ENCODE measurements around the gene MED10. TPM values are rescaled to one million over a fixed set of nuclear protein-coding genes. Genes with fewer than 3 reads are reported as not detected.

The MED10 gene
- total and polyA plus RNA-seq, 2 of the 4 experiments (the other 2 are of a cell fraction), result 9.1 to 60.0 TPM

DNA sequence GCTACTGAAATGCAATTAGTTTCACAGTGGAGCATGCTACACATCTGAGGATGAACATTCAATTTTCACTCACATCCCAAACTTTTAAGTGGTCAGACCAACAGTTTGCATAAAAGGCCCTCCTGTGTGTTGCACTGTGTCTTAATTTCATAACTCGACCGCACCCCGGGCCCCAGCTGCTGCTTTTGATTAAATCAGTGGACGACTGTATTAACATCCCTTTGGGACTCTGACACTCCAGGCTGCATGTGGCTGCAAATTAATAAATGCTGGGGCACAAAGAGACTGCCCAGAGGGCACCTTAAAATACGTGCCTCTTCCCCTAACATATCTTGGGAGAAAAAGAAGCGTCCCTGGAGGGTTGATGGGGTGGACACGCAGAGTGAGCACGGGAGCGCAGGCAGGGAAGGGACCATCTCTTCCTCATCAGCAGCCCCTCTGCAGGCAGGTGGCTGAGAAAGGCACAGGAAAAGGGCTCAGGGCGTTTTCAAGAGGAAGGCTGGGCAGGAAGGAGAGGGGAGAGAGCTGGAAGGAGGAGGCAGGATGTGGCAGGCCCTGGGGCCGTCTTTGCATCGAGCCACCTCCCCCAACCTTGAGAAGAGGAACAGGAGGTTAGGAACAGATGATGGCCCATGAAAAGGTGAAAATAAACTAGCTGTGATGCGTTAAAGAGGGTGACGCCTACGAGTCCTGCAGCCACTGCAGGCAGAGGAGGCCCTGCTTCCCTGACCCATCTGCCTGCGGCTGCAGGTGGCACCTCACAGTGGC is 18.6 kb downstream of the MED10 start:
- Histone ChIP-seq H3K9ac (ENCODE audit: low read depth, low read length) (no peak overlapping the region), H4K20me1 (ENCODE audit: insufficient read depth, low read length) (no peaks in the 10 kb centered on the region), H3K9me1 (ENCODE audit: insufficient read depth, low read length) (no peaks in the 10 kb centered on the region), H2BK20ac (ENCODE audit: low read depth, low read length) (no peak overlapping the region), H3K79me1 (ENCODE audit: low read depth in 1 of 2, low read length in 2 of 2) (no peaks in the 10 kb centered on the region), H3K4ac (ENCODE audit: low read depth, low read length) (no peak overlapping the region), H4K8ac (ENCODE audit: low read depth in 2 of 2, low read length in 2 of 2) (no peak overlapping the region), H3K56ac (ENCODE audit: extremely low read depth, insufficient read depth, low read length) (no peak overlapping the region), H3K9me3 (ENCODE audit: control insufficient read depth, insufficient read depth, low read length) (no peaks in the 10 kb centered on the region), H3K36me3 (ENCODE audit: control insufficient read depth, insufficient read depth, low read length) (no peaks in the 10 kb centered on the region), H4K5ac (ENCODE audit: low read depth, low read length) (no peak overlapping the region), H3K14ac (replicated peaks; ENCODE audit: low read depth, low read length) (no peak overlapping the region), H3K27me3 (ENCODE audit: control insufficient read depth, insufficient read depth, low read length) (no peaks in the 10 kb centered on the region), H2AFZ (replicated peaks; ENCODE audit: low read length, poor library complexity) (no peak overlapping the region), H3K23ac (ENCODE audit: low read depth, low read length) (no peak overlapping the region), H2AK5ac (ENCODE audit: low read depth, low read length) (no peak overlapping the region), H4K91ac (ENCODE audit: insufficient read depth, low read depth, low read length) (no peak overlapping the region), H3K27ac (ENCODE audit: insufficient read depth, low read length) (no peak overlapping the region), H2BK120ac (ENCODE audit: low read depth, low read length) (no peak overlapping the region), H2AK9ac (replicated peaks; ENCODE audit: low read depth, low read length, poor library complexity) (peak overlapping the region; percentile 44), H3K18ac (ENCODE audit: low read depth, low read length) (no peak overlapping the region), H3K4me2 (ENCODE audit: low read depth, low read length) (no peak overlapping the region), H3K4me1 (ENCODE audit: control insufficient read depth, insufficient read depth, low read length) (no peaks in the 10 kb centered on the region), H2BK5ac (ENCODE audit: low read depth, low read length, poor library complexity, severe bottlenecking) (no peak overlapping the region), H3K4me3 (ENCODE audit: insufficient read depth, low read depth, low read length) (no peak overlapping the region), H2BK15ac (ENCODE audit: low read depth, low read length) (no peak overlapping the region)
- 69% methylated on average over 3 of the region's 16 CpGs; no CpG with 5 or more reads in 1 of the 2 experiments for WGBS, 2 experiments (ENCODE audit: extremely low coverage in 2 of 2, insufficient read length in 1 of 2)
- ATAC-seq (ENCODE audit: low read depth), result no peak
- in situ Hi-C loops (cut with MboI; ENCODE audit: low sequenced_read_pairs) (no loop called here), intact Hi-C loops (cut with micrococcal nuclease) (no loop called here), dilution Hi-C loops (cut with HindIII; ENCODE audit: low sequenced_read_pairs, unreplicated experiment) (no loop called here)
- ChIA-PET POLR2A (ENCODE audit: unreplicated experiment) (no interaction called here), CTCF (interaction anchor here (0.7 kb wide), 1 partner anchor 10 kb away, joined by 3 read pairs; no protein-coding TSS in a partner anchor)
- DNase-seq, result no peak
- BruUV-seq (replicated peaks), result no TSS peak
- TF ChIP-seq POLR2A (IDR thresholded peaks at IDR 0.05; ENCODE audit: low read depth, low read length), result no peak
- TF ChIP-seq RFX5 (IDR thresholded peaks at IDR 0.05; ENCODE audit: low read depth, low read length), result no peak
- no peak for TF ChIP-seq MAZ (IDR thresholded peaks at IDR 0.05; ENCODE audit: borderline replicate concordance, low read depth, low read length)
- TF ChIP-seq, protein P1, sequence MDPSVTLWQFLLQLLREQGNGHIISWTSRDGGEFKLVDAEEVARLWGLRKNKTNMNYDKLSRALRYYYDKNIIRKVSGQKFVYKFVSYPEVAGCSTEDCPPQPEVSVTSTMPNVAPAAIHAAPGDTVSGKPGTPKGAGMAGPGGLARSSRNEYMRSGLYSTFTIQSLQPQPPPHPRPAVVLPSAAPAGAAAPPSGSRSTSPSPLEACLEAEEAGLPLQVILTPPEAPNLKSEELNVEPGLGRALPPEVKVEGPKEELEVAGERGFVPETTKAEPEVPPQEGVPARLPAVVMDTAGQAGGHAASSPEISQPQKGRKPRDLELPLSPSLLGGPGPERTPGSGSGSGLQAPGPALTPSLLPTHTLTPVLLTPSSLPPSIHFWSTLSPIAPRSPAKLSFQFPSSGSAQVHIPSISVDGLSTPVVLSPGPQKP (IDR thresholded peaks at IDR 0.05; ENCODE audit: borderline replicate concordance, low read depth, low read length), result no peak
- TF ChIP-seq FOS (IDR thresholded peaks at IDR 0.05; ENCODE audit: low read depth, low read length), result no peak
- TF ChIP-seq, protein P2, sequence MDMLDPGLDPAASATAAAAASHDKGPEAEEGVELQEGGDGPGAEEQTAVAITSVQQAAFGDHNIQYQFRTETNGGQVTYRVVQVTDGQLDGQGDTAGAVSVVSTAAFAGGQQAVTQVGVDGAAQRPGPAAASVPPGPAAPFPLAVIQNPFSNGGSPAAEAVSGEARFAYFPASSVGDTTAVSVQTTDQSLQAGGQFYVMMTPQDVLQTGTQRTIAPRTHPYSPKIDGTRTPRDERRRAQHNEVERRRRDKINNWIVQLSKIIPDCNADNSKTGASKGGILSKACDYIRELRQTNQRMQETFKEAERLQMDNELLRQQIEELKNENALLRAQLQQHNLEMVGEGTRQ (IDR thresholded peaks at IDR 0.05; ENCODE audit: low read depth, low read length), result no peak
- no peak for TF ChIP-seq CEBPB (IDR thresholded peaks at IDR 0.05; ENCODE audit: low read depth, low read length)
- no peak for TF ChIP-seq SMC3 (IDR thresholded peaks at IDR 0.05; ENCODE audit: low read depth, low read length)

Data from IMR-90 (cell line).